ENCODE data around the gene PERP.
"Not testable (repeated sequence)": the region's sequence is repeated elsewhere in the genome, so short reads cannot be mapped to it uniquely, and the experiment has no call there.

PERP gene

DNA sequence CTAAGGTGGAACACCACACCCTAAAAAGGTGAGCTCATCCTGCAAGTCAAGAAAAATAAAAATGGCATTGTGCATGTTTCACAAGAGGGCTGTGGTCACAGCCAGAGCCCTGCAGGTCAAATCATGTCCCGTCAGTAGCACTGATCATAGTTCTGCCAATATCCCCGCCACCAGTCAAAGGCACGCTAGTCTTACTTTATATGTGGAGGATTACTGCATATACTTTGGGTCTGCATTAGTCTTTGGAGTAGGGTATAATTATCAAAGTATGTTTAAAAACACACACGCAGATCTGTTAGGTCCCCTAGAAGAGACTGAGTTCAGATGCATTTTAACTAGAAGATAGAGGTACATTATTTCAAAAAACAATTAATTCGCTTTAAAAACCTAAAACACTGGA, 1.8 kb downstream of the PERP start:
- no peak for DNase-seq (ENCODE audit: low spot score)

DNA sequence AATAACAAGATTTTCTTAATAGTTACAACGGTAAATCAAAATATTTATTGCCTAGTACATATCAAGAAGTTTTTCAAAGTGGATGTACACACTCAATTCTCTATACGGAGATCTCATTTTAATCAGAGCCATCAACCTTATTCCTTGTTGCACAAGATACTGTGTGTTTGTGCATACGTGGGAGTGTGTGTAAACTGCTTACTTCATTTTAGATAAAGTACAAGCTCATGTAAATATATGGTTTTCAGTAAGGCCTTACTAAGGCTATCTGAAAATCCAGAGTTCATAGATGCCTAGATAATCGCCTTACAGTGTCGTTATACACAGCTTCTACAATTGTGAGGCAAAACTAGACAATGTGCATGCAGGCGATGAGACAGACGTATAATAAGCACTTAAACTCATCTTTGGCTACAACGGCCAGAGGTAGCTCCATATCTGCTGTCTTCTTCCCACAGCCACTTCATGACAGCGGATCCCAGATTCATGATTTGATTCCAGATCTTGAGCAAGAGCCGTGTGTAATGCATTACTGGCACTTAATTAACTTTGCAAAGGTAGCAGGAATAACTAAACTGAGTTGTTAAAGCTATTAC, 2.5 kb downstream of the PERP start:
- no peak for DNase-seq (ENCODE audit: low spot score)

DNA sequence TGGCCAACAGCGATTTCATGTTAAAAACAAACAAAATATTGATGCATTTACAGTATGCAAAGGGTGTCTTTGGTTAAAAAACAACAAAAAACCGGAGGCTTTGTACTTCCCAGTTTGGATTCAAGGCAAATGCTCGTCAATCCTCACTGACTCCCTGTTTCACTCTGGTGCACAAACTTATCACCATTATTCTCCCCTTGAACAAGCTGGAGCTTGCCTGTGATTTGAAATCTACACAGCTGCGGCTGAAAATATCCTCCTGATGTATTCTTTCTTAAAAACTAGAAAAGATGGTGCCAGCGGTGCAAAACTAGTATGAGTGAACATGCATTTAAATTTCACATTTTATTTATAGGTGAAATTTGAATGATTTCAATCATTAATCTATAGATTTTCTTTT, 3.3 kb downstream of the PERP start:
- no peak for DNase-seq (ENCODE audit: low spot score)

- no peak for DNase-seq (ENCODE audit: low spot score)
These were observed 5.1 kb downstream of the PERP start for GRCh38 chr6:138101946-138102731.

GRCh38 chr6:138099832-138100231, 7.4 kb downstream of the PERP start:
- no peak for DNase-seq (ENCODE audit: low spot score)

- no peak for DNase-seq (ENCODE audit: low spot score)
These were observed 8.9 kb downstream of the PERP start for GRCh38 chr6:138098306-138098705.

- no peak for DNase-seq (ENCODE audit: low spot score)
These were observed 13.0 kb downstream of the PERP start for GRCh38 chr6:138094260-138094659.

- DNase-seq (ENCODE audit: low spot score): no peak
These were observed 13.6 kb downstream of the PERP start for GRCh38 chr6:138093632-138094031.

DNA sequence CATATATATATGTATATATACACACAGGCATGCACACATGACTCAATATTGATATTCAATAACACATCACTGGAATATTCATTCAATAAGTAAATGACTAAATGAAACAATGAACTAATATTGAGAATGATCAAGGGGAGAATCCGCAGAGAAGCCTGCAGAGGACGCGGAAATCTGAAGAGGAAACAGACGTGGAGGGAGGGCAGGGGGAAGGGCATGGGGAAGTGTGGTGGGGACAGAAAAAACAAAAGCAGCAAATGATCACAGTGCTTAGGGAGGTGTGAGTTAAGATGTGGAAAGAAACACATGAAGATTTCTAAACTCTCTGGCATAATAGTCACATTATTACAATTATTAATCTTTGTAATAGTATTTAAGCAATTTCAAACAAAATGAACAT, 14.5 kb downstream of the PERP start:
- DNase-seq (ENCODE audit: low spot score): no peak

GRCh38 chr6:138089325-138089724, 17.9 kb downstream of the PERP start:
- DNase-seq (ENCODE audit: low spot score): no peak

DNA sequence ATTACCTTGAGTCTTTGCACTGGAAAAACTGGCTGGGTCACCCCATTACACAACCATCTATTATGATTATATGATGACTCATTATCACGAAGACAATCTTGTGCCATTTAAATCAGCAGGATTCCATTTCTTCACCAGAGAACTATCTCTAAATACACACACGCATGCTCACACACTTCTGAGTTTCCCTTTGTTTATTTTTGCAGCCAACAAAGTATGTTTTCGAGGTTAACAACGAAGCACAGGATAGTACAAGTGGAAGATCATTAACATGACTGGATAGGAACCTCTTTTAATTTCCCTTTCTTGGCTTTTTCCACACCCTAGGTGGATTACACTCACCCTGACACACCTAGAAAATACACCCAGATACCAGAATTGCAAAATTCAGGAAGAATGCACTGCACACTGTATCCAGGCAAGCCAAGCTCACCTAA, 18.9 kb downstream of the PERP start:
- no peak for DNase-seq (ENCODE audit: low spot score)

DNA sequence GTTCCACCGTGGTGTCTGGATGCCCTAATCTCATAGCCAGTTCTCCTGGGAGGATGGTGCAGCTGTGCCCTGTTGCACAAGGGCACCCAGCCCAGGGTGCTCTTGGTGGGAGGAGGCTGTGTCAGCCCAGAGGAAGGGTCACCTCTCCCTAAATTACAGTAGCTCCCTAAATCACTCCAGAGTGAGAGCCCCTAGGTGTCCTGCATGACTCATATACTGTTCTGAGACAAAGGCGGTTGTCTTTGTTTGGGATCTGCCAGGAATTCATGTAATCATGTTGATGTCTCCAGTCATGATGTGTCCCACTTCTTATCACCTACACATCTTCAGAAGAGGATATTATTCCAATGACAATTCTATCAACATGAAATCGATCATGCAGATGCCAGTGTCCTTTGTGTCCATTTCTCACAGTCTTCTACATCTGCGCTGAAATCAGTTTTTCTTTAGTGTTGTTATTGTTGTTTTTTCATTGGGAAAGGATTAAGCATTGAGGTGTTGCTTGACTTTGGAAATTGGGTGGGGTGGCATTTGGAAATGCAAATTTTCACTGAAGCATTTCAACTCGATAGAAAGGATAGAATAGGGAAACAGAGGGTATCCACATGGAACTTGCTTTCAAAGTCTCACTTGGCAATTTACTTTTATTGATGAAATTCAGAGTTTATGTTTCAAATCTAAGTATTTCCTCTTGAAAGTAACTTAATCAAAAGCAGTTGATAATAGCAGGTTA, 19.5 kb downstream of the PERP start:
- DNase-seq (ENCODE audit: low spot score): no peak

DNA sequence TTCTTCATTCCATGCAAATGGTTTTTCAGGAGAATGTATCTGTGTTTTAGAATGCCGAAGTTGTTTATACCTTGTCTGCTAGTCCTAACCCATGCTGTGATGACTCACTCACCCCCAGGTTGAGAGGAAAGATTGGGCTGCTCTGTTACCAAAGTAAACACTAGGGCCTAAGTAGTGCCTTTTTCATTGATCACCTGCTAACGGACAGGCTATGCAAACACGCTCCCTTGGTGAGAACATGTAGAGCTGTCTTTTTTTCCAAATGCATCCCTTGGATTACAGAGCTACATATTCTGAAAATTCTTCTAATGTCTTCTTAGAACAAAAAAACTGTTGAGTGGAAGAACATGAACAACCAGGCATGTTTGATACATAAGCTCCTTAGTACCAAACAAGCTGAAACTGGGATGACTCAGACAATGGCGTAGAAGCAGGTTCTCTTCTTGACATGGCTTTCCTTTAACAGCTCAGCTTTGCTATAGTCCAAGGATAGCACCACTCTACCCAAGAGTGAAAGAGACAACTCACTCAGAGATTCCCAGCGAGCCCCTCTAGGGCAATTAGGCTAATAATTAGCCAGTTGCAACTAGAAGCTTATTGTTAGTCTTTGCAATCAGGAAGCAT, 20.5 kb downstream of the PERP start:
- no peak for DNase-seq (ENCODE audit: low spot score)

DNA sequence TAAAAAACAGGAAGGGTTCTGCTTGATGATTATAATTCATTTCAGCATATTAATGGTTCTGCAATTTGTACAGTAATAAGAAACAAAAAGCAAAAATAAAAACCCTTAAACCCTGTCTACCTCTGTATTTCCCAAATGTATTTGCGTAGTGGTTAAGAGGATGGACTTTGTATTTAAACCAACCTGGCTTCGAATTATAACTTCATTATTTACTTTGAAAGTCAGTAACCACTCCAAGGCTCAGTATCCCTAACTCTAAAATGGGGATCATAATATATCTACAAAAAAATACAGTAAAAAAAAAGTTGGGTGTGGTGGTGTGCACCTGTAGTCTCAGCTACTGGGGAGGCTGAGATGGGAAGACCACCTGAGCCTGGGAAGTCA, 21.4 kb downstream of the PERP start:
- no peak for DNase-seq (ENCODE audit: low spot score)

DNA sequence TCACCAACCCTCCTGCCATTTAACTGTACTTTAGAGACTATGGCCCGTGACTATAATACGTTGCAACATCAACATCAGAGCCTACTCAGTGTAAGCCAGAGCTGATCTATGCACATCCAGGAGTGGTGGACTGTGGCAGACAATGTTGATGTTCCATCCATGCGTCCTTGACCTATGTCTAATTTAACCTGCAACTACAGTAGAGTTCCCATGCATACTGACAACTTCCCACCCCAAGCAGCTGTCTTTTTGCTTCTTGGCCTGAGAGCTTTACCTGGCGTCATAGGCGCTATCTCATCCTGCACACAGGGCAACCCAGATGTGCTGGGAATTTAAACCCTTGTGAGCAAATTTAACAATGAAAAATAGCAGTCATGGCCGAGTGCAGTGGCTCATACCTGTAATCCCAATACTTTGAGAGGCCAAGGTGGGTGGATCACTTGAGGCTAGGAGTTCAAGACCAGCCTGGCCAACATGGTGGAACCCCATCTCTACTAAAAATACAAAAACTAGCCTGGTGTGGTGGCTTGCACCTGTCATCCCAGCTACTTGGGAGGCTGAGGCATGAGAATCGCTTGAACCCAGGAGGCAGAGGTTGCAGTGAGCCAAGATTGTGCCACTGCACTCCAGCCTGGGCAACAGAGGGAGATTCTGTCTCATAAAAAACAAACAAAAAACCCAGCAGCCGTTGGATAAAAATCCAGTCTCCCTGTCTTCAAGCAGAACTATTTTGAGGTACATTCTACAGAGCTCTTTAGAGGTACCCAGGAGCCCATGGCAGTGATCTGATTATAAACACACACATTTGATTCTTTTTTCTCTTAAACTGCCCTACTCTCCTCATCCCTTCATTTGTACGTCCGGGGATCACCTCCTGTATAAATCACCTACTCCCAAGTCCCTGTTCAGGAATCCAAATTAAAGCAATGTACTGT, 22.0 kb downstream of the PERP start:
- no peak for DNase-seq (ENCODE audit: low spot score)

DNA sequence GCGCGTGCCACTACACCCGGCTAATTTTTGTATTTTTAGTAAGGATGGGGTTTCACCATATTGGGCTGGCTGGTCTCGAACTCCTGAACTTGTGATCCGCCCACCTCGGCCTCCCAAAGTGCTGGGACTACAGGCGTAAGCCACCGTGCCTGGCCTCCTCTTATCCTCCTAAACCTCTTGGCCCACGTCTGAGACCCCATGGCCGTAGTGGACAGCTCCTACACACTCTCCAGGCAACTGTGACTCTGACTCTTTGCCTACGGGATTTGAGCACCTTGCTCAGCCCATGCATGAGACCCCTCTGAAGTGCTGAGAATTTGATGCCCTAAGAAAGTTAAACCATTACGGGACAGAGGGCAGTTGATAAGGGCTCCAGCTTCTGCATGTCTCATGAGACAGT, 25.0 kb downstream of the PERP start:
- no peak for DNase-seq (ENCODE audit: low spot score)

GRCh38 chr6:138079556-138079955, 27.7 kb downstream of the PERP start:
- not testable (repeated sequence) for DNase-seq (ENCODE audit: low spot score)

DNA sequence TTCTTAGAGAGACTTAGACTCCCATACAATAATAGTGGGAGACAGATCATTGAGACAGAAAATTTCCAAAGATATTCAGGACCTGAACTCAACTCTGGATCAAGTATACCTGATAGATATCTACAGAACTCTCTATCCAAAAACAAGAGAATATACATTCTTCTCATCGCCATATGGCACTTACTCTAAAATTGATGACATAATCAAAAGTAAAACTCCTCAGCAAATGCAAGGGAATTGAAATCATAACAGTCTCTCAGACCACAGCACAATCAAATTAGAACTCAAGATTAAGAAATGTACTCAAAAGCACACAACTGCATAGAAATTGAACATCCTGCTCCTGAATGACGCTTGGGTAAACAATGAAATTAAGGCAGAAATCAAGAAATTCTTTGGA, 28.7 kb downstream of the PERP start:
- no peak for DNase-seq (ENCODE audit: low spot score)

DNA sequence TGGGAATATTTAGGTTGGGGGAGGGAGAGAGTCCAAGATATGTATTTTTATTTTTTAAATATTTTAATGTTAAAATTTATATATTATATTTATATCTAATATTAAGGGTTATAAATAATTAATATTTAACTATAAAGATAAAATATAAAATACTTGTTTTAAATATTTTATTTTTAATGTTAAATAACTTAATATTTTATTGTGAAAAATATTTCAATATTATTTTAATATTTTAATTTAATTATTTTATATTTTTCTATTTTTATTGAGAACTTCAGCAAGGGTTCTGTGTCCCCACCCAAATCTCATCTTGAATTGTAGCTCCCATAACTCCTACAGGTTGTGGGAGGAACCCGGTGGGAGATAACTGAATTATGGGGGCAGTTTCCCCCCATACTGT, 34.0 kb downstream of the PERP start:
- DNase-seq (ENCODE audit: low spot score): no peak

DNA sequence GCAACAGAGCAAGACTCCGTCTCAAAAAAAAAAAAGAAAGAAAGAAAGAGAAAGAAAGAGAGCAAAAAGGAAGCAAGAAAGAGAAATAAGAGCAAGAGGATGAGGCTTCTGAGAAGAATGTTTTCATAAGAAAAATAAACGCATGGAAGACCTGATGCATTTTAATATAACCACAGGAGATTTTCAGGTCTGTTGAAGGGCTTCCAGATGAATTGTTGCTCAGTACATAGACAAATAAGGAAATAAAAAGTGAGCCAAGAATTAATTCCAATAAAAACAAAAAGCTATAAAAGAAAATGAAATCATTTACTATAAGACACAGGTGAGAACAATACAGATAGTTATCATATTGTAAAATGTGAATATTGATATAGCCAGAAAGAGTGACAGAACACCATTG, 43.5 kb downstream of the PERP start:
- DNase-seq (ENCODE audit: low spot score): no peak

DNA sequence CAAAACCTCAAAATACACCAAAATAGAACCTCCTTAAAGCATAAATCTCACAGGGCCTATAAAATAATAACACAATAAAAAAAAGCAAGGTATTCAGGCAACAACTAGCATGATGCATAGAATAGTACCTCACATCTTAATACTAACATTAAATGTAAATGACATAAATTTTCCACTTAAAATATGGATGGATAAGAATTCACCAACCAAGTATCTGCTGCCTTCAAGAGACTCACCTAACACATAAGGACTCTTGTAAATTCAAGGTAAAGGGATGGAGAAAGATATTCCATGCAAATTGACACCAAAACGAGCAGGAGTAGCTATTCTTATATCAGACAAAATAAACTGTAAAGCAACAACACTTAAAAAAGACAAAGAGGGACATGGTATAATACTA, 52.2 kb downstream of the PERP start:
- DNase-seq (ENCODE audit: low spot score): no peak

GRCh38 chr6:138052783-138053182, 54.4 kb downstream of the PERP start:
- DNase-seq (ENCODE audit: low spot score): no peak
